Erythroblast (primary cell): ENCODE results near the gene SPSB3.

Source experiments
- GATA1 ChIP-seq: IDR thresholded peaks from 2 replicates; pipeline ENCODE4 v1.6.1; 2011; ENCODE audit warnings: low read depth, mild to moderate bottlenecking, control low read depth, low read length, moderate library complexity
- POLR2A ChIP-seq: IDR thresholded peaks from 2 replicates; pipeline ENCODE4 v1.6.1; 2011; ENCODE audit warnings: mild to moderate bottlenecking, low read length

- TF ChIP-seq POLR2A (no peak), GATA1 (no peak)
Observed at GRCh38 chr16:1763521-1764511, 18.6 kb downstream of the SPSB3 start.
